GM12865 (cell line): ENCODE data around the gene NEMP1.

Experiments used
- DNase-seq: peaks from one replicate; pipeline ENCODE4 v3.0.0; 2010; ENCODE audit warnings: low read depth
- H3K4me3 ChIP-seq: 2 replicates; pipeline ENCODE4 v1.5.1; 2011; ENCODE audit warnings: mild to moderate bottlenecking, low read depth, low read length, control low read depth
- CTCF ChIP-seq: IDR thresholded peaks from 2 replicates; pipeline ENCODE4 v1.5.1; 2011; ENCODE audit warnings: low read length, control low read depth, low read depth, inconsistent platforms; ENCODE audit not compliant: insufficient read depth; ENCODE audit errors: missing control alignments

NEMP1 gene

GRCh38 chr12:57112492-57113294 lies 34.1 kb upstream of the NEMP1 start:
- no peak for DNase-seq
- peak; percentile 77 for TF ChIP-seq CTCF
- peak overlapping the region; percentile 98 for H3K4me3 ChIP-seq

GRCh38 chr12:57111031-57111734 lies 32.6 kb upstream of the NEMP1 start, which contains the start of gene STAT6:
TSS of gene STAT6 (minus strand) at chr12:57111362. CDS start at chr12:57108278, 3,084 bp downstream.
- peak; percentile 93 for DNase-seq
- H3K4me3 ChIP-seq = peak within 1 kb of the TSS; percentile 98
- TF ChIP-seq CTCF = no peak

DNA sequence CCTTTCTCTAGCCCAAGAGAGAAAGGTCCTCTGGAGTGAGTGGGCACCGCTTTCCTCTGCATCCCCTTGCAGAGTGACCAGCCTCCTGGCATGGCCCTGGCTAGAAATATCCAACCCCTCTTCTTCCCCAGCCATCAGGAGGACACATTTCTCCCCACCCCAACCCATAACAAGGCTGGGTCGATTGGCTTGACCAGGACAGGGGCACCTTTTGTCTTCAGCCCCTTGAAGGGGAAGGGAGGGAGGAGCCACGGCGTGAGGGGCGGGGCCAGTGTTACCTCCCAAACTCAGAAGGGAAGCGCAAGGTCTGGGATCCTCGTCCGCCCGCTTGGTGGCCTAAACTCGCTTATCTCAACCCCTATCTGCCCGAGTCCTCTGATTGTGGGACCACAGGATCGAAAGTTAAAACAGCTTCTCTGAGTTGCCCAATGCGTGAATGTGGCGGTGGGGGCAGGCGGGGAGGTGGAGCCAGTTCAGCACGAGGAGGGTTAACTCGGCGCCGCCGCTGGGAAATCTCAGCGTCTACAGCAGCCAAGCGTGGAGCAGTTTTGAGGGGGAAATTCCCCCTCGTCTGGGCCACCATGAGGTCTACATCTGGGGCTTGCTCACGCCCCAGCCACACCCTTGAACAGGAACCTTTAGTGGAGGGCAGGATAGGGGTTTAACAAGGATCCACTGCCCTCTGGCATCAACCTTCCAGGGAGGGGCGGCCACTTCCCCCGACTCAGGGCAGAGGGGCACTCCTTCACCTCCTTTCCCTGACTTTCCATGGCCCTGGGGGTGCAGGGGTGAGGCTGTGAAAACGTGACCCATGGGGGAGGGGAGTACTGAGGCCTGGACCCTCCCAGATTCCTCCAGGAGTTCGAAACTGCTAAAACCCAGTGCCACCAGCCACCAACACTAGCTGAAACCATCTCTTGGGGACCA lies 31.8 kb upstream of the NEMP1 start:
- H3K4me3 ChIP-seq = peak overlapping the region; percentile 98
- no peak for TF ChIP-seq CTCF
- peak; percentile 89 for DNase-seq

DNA sequence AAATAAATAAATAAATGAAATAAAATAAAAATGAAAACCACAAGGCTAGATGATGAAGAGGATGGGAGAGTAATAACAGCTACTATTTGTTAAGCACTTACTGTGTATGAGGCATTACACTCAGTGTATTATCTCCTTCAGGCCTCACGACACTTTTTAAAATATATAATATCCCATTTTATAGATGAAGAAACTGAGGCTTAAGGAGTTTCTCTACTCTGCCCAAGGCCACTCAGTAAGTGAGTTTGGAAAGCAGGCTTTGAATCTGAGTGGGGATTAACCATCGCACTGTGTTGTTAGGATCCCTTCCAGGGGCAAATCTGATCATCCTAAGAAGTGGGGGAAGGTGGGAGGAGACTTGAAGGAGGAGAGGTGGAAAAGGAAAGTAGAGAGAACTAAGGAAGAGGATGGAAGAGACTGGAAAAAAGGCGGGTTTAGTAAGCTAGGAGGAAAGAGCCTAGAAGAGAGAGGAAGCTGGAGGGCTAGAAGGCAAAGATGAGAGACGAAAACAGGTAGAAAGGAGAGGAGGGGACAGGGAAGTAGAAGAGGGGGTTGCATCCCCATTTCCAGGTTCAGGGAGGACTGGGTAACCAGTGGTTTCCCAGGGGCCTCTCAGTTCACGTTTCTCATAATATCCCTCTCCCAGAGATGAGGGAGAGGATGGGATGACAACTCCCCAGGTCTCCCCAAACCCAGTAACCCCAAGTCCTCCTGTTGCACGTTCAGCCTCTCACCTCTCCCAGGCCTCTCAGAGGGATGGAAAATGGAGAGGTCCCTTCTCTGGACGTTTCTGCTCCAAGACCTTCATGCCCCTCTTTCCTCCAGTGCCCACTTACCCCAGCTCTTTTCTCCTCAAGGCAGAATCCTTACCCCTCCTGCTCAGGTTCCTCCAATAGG lies 30.9 kb upstream of the NEMP1 start:
- no peak for TF ChIP-seq CTCF
- H3K4me3 ChIP-seq = peak overlapping the region; percentile 98
- DNase-seq = no peak

DNA sequence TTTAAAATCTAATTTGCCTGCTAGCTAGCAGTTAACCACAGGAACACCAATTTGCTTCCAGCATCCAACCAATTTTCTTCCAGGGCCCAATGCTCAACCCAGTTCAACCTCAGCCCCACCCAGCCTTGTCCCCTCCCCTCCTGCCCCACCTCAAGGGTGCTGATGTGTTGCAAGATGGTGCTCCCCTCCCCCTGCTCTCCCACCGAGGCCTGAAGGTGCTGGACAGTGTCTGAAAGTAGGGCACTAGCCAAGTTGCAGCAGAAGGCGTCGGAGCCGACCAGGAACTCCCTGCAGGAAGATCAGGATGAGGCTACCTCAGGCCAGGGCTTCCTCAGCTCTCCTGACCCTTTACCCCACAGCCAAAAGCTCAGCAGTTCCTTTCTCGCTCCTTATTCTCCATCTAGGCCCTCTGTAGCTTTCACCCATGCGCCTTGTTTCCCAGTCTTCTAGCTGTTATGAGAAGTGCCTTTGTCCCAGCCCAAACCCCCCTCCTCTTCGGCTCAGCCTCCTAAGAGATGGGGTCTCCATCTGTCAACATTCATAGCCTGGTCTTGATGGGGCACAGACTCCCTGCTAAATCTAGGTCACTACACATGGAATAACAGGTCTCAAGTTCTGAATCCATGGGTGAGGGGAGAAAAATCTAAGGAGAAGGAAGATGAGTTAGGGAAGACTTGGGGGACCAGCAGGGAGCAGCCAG lies 29.0 kb upstream of the NEMP1 start:
- H3K4me3 ChIP-seq = no peak overlapping the region
- DNase-seq = no peak

More for the DNA sequence above, 29.0 kb upstream of the NEMP1 start:
- no peak for TF ChIP-seq CTCF
